ENCODE data around the gene MAP3K19. TPM values are rescaled to one million over a fixed set of nuclear protein-coding genes. Genes with fewer than 3 reads are reported as not detected.

MAP3K19 gene
- total and polyA plus RNA-seq, 2 of the 8 experiments (the other 6 are each of a cell fraction or from before 2014, with no cell fraction given) = not detected

GRCh38 chr2:135093670-135094330, 46.6 kb upstream of the MAP3K19 start:
- 91% methylated on average over 3 of the region's 3 CpGs; no CpG with 5 or more reads in 1 of the 2 experiments for WGBS, 2 experiments (ENCODE audit: extremely low coverage in 1 of 2, insufficient coverage in 1 of 2, insufficient read length in 1 of 2, insufficient replicate concordance in 2 of 2, low coverage in 1 of 2, low lambda C conversion rate in 2 of 2, missing lambda C conversion rate in 1 of 2)
- H4K91ac ChIP-seq (replicated peaks; ENCODE audit: insufficient read length, low read length) = no peak overlapping the region
- H3K23me2 ChIP-seq (ENCODE audit: low read depth, low read length) = no peaks in the 10 kb centered on the region
- no peak overlapping the region for H2BK120ac ChIP-seq (replicated peaks; ENCODE audit: low read depth, low read length)
- H2AK5ac ChIP-seq (ENCODE audit: low read depth, low read length) = no peak overlapping the region
- no peak overlapping the region for H2AFZ ChIP-seq (ENCODE audit: low read length)
- no peaks in the 10 kb centered on the region for H3K9me3 ChIP-seq (ENCODE audit: insufficient read depth in 2 of 2, low read depth in 1 of 2, low read length in 1 of 2)
- no peak overlapping the region for H4K8ac ChIP-seq (ENCODE audit: extremely low read depth, insufficient read depth, low read length)
- no peak overlapping the region for H2BK12ac ChIP-seq (ENCODE audit: low read depth, low read length)
- no peaks in the 10 kb centered on the region for H3K79me1 ChIP-seq (ENCODE audit: low read depth, low read length)
- FAIRE-seq (no peak), DNase-seq (ENCODE audit: low read depth in 1 of 2, low spot score in 2 of 2) (no peak)
- H2BK15ac ChIP-seq (ENCODE audit: low read length) = no peak overlapping the region
- ChIA-PET POLR2A (ENCODE audit: partially characterized antibody) (interaction anchor here (0.7 kb wide), 1 partner anchor 41 kb away, joined by 3 read pairs; no protein-coding TSS in a partner anchor), CTCF (ENCODE audit: partially characterized antibody) (interaction anchor here (0.6 to 1.6 kb wide), 4 partner anchors 10 to 688 kb away, joined by 3 to 4 read pairs (median 4); no protein-coding TSS in a partner anchor)
- no peak overlapping the region for H3K4me3 ChIP-seq (ENCODE audit: extremely low read depth in 1 of 4, insufficient read depth in 2 of 4, low read depth in 3 of 4, low read length in 4 of 4)
- H3K23ac ChIP-seq (ENCODE audit: insufficient read length) = no peak overlapping the region
- no peak overlapping the region for H3K4ac ChIP-seq (replicated peaks; ENCODE audit: insufficient read length, low read depth, low read length)
- H2BK5ac ChIP-seq (ENCODE audit: low read depth, low read length) = no peak overlapping the region
- peaks cover 0 to 11% (median 0%) of the 10 kb centered on the region in 4 experiments; a peak in 3 of 8 replicates for H3K36me3 ChIP-seq (ENCODE audit: control insufficient read depth in 2 of 4, insufficient read depth in 4 of 4, low read length in 3 of 4)
- H4K20me1 ChIP-seq (replicated peaks in 1 of 2; ENCODE audit: control insufficient read depth in 1 of 2, insufficient read depth in 2 of 2, low read length in 2 of 2) = no peaks in the 10 kb centered on the region
- no peak overlapping the region for H3K56ac ChIP-seq (replicated peaks; ENCODE audit: insufficient read length, low read depth, low read length)
- no peaks in the 10 kb centered on the region for H3K27me3 ChIP-seq (replicated peaks in 1 of 4; ENCODE audit: control insufficient read depth in 3 of 4, extremely low read depth in 1 of 4, insufficient read depth in 3 of 4, low read length in 3 of 4)
- H4K5ac ChIP-seq (ENCODE audit: insufficient read length, low read depth, low read length) = no peak overlapping the region
- no peaks in the 10 kb centered on the region for H3K4me1 ChIP-seq (replicated peaks in 1 of 4; ENCODE audit: control insufficient read depth in 3 of 4, insufficient read depth in 4 of 4, low read length in 3 of 4)
- H3K27ac ChIP-seq (ENCODE audit: low read depth, low read length) = no peak overlapping the region
- no peak overlapping the region for H3K14ac ChIP-seq (ENCODE audit: insufficient read length)
- H3K4me2 ChIP-seq (ENCODE audit: insufficient read depth in 1 of 2, low read depth in 2 of 2, low read length in 2 of 2) = no peak overlapping the region
- H3K18ac ChIP-seq (ENCODE audit: extremely low read depth, low read length) = no peak overlapping the region
- H3K9ac ChIP-seq (replicated peaks in 1 of 4; ENCODE audit: extremely low read depth in 1 of 4, low read depth in 3 of 4, low read length in 3 of 4) = no peak overlapping the region
- no peak overlapping the region for H2BK20ac ChIP-seq (ENCODE audit: low read length)
- peaks cover 0 to 8% of the 10 kb centered on the region in 2 experiments; a peak in 2 of 4 replicates for H3K79me2 ChIP-seq (ENCODE audit: control insufficient read depth in 1 of 2, insufficient read depth in 2 of 2, low read length in 2 of 2)
- TF ChIP-seq E2F6 (IDR thresholded peaks at IDR 0.05) (no peak), TBP (IDR thresholded peaks at IDR 0.05; ENCODE audit: low read depth, low read length) (no peak), BCL11A (IDR thresholded peaks at IDR 0.05; ENCODE audit: low read depth in 2 of 2, low read length in 2 of 2) (no peak), TEAD4 (IDR thresholded peaks at IDR 0.05; ENCODE audit: low read depth, low read length) (no peak), ZNF274 (IDR thresholded peaks at IDR 0.05; ENCODE audit: borderline replicate concordance, extremely low read depth, low read length) (no peak), CBX8 (IDR thresholded peaks at IDR 0.05; ENCODE audit: borderline replicate concordance, low read depth, low read length) (no peak), POLR2AphosphoS5 (IDR thresholded peaks at IDR 0.05; ENCODE audit: low read depth, low read length) (no peak), CTBP2 (IDR thresholded peaks at IDR 0.05; ENCODE audit: borderline replicate concordance, insufficient read depth, insufficient read length, low read length) (no peak), ASH2L (IDR thresholded peaks at IDR 0.05; ENCODE audit: low read length) (no peak)

Measured in H1 (cell line).